AG08395 (cell line): ENCODE data around the gene LPP.

ENCODE experiments used
- DNase-seq: peaks from one replicate; pipeline ENCODE4 v3.0.0; 2012; ENCODE audit warnings: mixed read lengths, low spot score

LPP gene

DNA sequence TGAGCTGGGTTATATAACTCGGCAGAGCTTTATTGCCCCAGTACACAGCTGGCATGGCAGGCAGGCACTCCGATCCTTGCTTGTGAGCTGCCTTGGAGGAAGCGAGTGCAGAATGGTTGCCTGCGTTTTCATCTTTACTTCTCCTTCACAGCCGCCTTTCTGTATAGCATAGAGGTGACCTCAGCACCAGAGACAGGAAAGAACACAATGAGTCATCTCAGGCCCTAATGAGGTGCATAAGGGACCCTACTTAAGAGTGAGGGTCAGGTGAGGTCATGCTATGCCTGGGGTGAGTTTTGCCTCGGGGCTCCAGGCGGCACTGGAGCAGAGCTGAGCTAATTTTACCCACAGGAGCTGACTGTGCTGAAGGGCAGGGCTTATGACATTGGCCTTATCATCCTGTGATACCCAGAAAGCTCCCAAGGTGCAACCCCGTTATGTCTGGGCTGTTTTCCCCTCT lies 43.5 kb downstream of the LPP start:
- DNase-seq, result no peak

DNA sequence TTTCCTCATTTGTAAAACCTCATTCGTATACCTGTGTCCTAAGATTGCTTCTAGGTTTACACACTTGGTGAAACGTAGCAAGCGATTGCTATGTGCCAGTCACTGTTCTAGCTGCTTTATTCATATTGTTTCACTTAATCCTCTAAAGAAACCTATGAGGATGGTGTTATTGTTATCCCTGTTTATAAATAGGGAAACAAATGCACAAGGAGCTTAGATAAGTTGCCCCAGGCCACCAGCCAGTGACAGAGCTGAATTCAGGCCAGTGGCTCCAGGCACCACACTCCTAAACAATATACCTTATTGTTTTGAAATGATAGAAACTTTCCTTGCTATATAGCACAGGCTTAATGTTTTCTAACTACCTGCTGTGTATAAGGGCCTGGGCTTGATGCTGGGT lies 44.0 kb downstream of the LPP start:
- no peak for DNase-seq

DNA sequence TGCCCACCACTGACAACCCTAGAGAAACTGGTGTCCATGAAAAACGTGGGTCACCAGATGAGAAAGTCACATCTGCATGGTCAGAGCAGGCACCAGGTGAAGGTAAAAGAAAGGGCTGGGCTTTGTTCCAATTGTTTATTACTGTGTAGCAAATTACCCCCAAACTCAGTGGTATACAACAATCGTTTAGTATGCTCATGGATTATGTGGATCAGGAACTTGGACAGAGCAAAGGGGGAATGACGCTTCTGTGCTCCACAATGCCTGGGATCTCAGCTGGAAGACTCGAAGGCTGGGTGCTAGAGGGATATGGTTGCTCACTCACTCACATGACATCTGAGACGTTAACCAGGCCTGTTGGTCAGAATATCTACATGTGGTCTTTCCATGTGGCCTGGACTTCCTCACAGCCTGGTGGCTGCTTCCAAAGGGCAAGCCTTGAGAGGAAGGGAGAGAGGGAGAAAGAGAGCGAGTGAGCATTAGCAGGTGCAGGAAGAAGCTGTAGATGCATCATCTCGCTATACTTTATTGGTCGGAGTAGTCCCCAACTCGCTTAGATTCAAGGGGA lies 44.9 kb downstream of the LPP start:
- DNase-seq, result no peak

GRCh38 chr3:188199386-188199785 lies 45.4 kb downstream of the LPP start:
- DNase-seq, result no peak

GRCh38 chr3:188200481-188200880 lies 46.5 kb downstream of the LPP start:
- DNase-seq, result no peak

- no peak for DNase-seq
Observed at GRCh38 chr3:188202358-188203138, 48.6 kb downstream of the LPP start.

DNA sequence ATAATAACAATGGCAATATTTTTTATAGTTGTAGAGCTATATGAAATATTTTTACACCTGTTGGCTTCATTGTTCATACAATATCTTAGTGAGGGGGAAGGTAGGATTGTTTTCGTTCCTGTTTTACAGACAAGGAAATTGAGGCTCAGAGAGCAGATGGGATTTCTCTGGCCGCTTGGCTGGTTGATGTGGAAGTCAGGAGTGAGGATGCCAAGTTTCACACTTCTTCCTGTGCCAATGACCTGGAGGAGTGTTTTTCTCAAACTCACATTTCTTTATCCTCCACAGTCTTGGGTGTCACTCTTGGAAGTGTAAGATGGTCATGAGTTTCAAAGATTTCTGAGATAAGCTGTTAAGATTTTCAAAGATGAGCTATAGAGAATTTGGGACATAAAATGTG lies 50.6 kb downstream of the LPP start:
- no peak for DNase-seq

DNA sequence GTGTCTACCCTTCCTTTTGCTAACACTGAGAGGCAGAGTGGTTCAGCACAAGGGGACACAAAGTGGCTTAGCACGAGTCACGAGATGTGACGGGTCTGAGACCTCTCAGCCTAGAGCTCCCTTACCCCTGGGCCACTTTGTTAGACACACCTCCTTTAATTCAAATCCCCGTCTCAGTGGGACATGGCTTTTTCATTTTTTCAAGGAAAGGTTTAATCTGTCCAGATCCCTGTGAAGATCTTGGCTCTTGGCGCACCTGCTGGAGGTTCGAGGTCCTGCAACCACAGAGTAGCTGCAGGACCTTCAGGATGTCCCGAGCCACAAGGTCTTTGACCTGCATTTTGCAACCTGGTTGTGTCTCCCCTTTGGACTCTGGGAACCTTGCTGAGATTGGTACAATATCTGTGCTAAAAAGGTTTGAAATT lies 52.0 kb downstream of the LPP start:
- no peak for DNase-seq

GRCh38 chr3:188206787-188207186 lies 52.8 kb downstream of the LPP start:
- no peak for DNase-seq

- no peak for DNase-seq
Observed at GRCh38 chr3:188207941-188208515, 54.1 kb downstream of the LPP start.

DNA sequence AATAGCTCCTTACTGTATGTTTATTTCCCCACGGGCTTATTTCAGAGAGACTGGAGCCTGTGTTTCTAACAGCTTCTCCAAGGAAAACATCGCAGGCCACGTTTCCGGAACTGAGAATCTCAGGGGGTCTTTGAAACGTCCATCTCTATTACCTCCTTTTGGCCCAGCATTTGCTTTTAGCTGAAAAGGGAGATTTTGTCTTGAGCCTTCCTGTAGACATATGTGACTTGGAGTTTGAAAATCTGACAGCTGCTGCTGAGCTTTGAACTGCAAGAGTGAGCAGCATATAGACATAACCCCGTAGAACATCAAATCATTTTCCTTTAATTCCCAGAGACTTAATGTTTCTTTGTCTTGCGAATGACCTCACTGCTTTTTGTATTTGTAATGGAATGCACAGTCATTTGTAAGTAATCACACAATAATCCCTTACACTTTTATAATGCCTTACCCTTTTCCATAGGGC lies 54.6 kb downstream of the LPP start:
- DNase-seq, result peak; percentile 30

GRCh38 chr3:188209034-188209433 lies 55.1 kb downstream of the LPP start:
- DNase-seq, result no peak

DNA sequence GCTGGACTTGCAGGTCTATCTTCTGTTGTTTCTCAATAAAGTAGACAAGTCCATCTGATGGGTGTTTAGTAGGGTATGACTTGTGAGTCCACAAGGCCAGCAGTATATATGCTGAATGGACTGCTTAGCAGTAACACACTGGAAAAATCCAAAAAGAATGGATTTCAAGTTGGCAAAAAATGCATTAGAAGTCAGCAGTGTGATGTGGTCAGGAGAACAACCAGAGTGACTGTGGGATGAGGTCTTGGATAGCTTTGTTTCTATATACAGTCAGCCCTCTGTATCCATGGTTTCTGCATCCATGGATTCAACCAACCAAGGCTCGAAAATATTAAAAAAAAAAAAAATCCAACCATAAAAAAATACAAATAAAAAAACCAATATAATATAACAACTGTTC lies 55.8 kb downstream of the LPP start:
- DNase-seq, result no peak

GRCh38 chr3:188211476-188211875 lies 57.5 kb downstream of the LPP start:
- DNase-seq, result peak; percentile 21

GRCh38 chr3:188212308-188212969 lies 58.5 kb downstream of the LPP start:
- DNase-seq, result peak; percentile 55

GRCh38 chr3:188214442-188214841 lies 60.5 kb downstream of the LPP start:
- no peak for DNase-seq

GRCh38 chr3:188215129-188215528 lies 61.2 kb downstream of the LPP start:
- no peak for DNase-seq

DNA sequence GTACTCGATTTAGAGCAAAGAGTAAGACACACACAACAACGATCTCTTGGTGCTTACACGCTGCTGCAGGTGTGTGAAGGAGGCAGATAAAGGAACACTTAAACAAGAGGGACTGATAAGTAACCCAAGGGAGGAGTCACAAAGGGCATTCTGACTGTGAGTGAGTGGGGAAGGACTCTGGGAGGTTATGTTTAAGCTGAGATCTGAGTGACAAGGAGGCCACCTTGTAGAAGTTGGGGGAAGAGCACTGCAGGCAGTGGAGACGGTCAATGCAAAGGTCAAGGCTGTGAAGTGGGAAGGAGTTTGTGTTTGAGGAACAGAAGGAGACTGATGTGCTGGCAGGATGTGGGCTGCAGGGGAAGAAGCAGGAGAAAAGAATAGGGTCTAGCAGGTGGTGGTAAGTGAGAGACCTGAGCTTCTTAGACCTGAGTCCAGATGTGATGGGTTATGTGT lies 63.1 kb downstream of the LPP start:
- no peak for DNase-seq

- DNase-seq, result no peak
Observed at GRCh38 chr3:188217726-188218125, 63.8 kb downstream of the LPP start.

DNA sequence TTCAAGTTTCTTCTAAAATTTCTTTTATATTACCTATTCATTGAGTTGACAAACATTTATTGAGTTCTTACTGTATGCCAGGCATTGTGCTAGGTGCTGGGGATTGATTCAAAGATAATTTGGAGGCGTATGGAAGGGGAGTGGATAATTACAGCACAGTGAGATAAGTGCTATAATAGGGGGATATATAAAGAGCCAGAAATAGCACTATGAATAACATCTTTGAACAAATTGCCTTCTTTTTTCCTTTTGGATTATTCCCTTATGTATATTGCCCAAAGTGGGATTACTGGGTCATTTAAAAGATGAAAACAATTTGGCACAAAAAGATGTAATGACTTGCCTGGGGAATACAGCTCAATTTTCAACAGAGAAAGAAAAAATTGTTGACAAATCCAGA lies 64.6 kb downstream of the LPP start:
- DNase-seq, result no peak

DNA sequence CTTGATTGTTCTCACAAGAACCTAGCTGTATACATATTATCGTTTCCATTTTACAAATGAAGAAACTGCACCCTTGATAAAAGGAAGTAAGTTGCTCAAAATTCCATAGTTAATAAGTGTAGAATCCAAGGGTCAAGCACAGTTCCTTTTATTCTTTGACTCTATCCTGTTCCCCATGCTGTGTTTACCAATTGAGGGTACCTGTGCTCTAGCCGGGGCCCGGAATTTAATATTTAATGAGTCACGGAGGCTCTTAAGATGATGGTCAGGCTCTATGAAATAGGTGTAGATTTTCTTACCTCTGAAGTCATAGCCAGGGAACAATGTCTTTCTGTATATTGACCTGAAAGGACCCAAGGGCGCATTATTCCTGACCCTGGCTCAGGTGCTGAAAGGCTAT lies 65.2 kb downstream of the LPP start:
- DNase-seq, result no peak

DNA sequence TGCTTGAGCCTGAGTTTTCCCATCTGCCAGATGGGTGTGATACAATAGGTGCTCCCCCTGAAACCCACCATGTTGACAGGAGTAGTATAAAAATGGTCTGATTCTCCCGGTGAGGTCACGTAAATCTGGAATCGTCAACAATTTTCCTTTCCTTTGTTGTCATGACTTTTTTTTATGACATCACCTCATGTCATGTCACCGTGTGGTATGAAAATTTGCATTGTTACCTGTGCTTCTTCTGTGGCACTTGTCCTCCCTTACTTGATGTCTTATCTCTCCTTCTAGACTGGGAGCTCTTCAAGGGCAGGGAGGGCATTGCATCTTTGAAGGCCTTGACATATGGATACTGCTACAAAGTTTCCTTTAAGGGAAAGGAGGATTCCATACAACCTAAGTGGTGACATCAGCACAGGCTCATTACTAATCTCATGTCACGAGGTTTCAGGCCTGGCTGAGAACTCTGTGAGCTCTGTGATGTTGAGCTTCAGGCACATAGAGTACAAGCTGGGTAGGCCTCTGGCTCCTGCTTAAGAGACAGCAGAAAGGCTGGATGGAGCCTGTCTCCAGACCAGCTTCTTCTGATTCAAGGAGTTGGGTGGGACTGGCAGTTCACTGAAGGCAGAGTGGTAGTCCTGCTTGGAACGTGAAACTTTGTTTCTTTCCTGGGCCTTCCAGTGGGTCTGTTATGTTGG lies 66.3 kb downstream of the LPP start:
- no peak for DNase-seq
